ENCODE results near the gene APBA1.

APBA1 gene

DNA sequence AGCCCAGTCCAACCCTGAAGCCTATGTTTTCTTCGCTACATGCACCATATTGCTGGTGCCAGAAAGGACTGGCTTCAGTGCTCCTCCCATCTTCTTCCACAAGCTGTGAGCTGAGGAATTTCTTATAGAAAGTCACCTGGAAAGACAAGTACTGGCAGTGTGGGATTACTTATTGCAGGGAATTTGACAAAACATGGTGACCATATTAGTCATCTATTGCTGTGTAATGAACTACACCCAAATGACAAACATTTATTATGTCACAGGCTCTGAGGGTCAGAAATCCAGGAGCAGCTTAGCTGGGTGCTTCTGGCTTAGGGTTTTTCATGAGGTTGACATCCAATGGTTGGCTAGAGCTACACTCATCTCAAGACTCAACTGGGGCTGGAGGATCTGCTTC is 271.7 kb downstream of the APBA1 start:
- DNase-seq (ENCODE audit: low read depth, low spot score), result no peak

DNA sequence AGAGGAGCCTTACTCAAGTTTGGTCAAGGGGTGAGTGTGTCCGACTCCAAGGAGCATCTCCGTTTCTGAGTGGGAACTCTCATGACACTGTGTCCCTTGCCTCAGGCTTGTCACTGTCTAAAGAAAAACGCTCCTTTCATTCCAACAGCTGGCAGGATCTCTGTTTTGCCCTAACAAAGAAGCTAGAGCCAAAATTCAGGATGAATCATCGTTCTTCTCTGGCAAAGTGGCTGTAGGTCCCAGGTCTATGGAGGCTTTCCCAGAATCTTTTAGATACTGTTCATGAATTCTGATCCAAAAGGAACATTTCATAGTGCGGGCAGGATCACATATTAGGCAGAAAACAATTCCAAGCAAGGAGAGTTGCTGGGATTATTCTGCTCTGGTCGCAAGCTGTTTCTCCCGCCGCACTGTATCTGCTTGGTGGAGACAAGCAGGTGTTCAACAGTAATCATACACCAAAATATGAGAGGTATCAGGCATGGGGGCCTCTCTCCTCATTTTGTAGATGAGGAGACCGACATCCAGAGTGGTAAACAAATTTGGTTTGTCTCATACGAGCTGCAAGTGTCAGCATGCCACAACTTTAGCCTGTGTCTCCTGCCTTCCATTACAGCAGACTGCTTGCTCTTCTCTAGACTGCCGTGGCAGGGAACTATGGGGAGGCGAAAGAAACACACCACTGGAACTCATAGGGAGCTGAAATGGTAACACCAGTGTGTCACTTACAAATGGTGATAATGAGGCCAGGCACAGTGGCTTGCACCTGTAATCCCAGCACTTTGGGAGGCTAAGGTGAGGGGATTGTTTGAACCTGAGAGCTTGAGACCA is 274.6 kb downstream of the APBA1 start:
- DNase-seq (ENCODE audit: low read depth, low spot score), result no peak

DNA sequence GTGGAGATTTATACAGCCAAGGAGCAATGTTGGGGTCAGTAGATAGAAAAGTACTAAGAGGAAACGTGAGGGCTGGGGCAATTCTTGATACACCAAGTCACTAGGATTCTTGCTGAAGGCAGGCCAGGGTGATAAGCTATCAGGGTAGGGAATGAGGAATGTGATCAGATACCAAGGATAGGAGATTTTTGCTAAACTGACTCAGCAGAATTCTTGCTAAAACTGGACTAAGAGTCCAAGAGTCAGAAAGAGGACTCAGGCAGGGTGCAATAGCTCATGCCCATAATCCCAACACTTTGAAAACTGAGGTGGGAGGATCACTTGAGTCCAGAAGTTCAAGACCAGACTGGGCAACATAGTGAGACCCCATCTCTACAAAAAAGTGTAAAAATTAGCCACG is 275.4 kb downstream of the APBA1 start:
- DNase-seq (ENCODE audit: low read depth, low spot score), result no peak

DNA sequence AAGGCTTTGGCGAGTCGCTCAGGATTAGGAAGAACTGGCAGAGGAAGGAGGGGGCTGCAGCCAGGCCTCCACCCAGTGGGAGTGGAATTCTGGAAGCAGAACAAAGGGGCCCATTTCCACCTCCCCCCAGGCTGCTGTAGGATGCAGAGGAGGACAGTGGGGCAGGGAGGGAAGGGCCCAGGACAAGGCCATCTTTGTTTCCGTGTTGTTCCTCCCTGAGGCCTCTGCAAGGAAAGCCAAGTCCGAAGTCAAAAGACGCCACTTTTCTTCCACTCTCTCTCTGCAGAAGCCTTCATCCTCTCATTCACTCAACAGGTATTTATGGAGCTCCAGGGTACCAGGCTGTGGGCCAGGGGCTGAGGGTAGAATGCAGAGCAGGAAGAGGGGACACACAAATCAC is 276.5 kb downstream of the APBA1 start:
- no peak for DNase-seq (ENCODE audit: low read depth, low spot score)

DNA sequence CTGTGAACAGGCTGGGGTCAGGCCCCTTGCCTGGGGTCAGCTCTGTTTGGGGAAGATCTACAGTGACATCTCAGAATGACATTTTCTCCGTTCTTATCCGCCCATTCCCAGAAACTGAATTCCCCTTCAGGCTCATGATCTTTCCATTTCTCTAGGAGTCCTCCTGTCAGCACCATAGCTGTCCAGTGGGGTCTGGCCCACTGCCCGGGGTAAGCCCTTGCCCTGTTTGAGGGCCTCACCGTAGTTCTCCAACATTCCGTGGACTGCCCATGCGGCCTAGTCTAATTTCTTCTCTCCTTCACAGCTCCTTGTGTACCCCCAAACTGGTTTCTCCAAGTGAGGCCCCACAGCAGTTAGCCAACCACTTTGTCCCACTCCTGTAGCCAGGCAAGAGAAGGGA is 278.7 kb downstream of the APBA1 start:
- no peak for DNase-seq (ENCODE audit: low read depth, low spot score)

DNA sequence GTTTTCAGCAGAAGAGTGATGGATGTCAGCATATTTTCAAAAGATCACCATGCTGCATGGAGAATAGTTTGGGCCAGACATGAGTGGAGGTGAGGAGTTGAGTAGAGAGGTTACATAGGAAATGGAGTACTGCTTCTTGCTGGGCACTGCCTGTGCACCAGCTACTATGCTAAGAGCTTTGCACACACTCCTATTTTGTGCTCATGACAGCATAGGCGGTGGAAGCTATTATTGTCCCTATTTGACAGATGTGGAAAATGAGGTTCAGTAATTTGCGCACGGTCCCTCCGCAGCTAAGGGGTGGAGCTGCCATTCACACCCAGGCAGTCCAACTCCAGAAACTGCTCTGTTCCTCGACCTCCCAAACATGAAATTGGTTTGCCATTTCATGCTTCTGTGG is 279.3 kb downstream of the APBA1 start:
- DNase-seq (ENCODE audit: low read depth, low spot score), result no peak

DNA sequence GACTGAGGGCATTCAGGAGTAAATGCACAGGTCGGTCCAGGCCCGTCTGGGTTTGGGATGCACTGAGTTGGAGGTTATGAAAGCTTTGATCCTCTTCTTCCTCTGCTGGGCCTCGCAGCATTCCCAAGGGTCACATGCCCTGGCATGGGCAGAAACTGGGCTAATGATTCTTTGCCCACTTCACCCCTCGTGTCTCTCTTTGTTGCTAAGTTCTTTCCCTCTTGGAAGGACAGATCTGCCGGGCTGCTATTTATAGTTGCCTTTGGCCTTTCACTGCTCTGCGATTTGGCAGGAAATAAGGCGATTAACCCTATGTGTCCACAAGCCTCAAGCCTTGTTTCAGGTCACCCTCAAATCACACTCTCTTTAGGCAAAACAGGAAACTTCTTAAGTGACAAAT is 280.2 kb downstream of the APBA1 start:
- DNase-seq (ENCODE audit: low read depth, low spot score), result no peak

DNA sequence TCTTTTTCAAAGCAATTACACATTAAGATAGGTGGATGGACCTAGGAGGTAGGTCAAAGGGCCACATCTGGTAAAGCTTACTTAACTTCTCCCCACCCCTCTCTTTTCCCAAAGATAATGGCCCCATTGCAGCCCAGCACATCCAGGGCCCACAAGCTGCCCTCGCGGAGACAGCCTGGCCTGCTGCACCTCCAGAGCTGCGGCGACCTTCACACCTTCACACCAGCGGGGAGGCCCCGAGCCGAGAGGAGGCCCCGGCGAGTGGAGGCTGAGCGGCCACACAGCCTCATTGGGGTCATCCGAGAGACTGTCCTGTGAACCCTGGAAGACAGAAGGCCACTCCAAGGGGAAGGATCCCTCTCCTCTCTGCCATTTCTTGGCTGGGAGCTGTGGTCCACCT is 280.7 kb downstream of the APBA1 start:
- no peak for DNase-seq (ENCODE audit: low read depth, low spot score)

DNA sequence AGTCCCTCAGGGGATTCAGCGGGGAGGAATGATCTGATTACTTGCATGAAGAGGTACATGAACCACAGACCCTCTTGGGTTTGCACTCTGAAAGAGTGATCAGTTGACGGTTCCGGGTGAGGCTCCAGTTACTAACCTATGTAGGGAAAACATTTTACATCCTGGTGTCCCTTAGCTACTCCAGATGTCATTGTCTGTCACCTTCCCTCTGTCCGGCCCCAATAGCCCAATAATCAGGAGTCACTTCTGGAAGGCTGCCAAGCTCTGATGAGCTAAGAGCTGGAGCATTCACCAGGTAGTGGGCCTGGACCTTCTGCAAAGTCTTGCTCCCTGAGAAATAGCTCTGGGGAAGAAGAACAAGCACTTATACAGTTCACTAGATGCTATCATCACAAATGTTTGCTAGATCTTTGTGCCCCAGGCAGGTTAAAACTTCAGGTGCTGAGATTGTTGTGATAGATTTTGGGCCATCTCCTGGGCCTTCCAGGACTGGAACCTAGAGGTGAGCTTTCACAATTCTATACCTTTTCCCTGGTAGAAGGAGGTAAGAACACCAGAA is 282.7 kb downstream of the APBA1 start:
- DNase-seq (ENCODE audit: low read depth, low spot score), result no peak

DNA sequence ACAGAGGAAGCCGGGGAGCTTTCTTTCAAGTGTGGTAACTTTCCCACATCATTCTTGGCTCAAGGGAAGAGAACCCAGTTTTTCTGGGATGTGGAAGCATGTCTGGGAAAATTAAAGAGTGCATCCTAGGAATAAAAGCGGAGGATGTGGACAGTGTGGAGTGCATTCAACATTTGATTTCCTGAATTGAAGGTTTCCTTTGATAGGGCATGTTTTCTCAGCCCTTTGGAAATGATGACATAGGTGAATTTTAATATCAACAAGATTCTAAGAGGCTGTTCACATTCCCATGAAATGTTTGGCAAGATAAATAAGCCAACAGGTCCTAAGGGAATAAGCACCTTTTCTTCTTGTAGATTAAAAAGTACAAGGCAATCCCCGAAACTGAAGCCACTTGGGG is 283.6 kb downstream of the APBA1 start:
- no peak for DNase-seq (ENCODE audit: low read depth, low spot score)

DNA sequence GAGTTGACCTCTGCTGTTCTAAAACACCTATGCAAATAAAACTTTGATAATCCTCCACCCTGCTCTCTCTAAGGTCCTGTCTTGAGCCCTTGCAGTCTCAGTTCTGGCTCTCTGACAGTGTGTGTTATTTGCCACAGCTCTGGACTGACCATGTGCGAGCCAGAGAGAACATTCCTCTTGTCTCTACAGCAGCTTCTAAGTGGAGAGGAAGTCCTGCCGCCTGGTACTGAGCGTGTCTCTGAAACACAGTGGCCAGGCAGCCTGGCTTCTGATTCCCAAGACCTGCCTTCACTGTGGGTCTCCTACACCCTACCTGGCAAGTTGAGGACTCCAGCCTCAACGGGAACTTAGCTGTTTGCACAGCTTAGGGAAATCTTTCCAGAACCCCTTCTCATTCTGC is 285.5 kb downstream of the APBA1 start:
- DNase-seq (ENCODE audit: low read depth, low spot score), result no peak

DNA sequence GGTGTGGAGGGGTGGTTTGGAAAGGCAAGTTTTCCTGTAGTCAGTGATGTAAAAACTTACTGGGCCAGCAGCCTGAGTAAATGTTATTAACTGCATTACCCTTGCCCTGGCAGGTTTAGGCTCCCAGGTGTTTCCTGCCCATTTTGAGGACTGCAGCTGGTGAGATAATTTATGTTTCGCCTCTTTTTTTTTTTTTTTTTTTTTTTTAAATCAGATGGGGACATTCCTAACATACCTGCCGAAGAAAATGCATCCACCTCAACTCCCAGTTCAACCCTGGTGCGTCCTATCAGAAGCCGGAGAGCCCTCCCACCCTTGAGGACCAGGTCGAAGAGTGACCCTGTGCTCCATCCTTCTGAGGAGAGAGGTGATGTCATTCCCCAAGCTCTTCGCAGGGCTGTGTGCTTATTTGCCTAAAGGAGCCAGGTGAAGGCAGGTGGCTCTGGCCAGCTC is 286.6 kb downstream of the APBA1 start:
- no peak for DNase-seq (ENCODE audit: low read depth, low spot score)

DNA sequence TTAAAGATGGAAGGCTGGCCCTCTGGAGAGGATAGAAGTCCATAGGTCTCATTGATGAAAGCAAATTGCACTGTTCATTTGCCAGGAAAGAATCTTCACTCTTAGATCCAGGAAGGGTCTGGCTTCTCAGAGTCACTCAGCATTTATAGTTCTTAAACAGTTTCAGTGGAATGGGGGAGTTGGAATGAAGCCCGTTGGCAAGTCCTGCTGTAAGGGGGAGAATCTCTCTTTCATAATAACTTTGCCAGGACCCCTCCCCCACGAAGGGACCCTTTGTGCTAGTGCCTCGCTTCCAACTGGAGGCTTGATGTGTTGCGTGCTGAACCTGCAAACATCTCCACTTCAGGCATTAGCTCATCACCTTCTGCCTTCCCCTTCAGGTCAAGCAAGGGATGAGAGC is 290.0 kb downstream of the APBA1 start:
- DNase-seq (ENCODE audit: low read depth, low spot score), result no peak

DNA sequence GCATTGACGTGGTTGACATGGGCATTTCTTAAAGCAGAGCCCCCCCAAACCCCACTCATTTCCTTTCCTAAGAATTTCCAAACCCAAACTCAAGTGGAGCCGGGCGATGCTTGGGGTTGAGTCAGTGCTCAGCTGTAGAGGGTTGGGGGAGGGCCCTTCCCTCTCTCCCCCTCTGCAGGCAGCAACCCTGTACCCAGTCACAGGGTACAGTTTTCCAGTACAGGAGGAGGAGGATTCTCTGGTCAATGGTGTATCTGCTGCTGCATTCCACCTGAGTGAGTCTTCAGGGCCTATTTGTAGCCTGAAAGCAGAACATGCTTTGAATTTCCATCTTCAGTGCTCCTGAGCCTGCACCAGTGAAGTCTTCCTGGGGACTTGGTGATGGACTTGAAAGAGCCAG is 291.4 kb downstream of the APBA1 start:
- no peak for DNase-seq (ENCODE audit: low read depth, low spot score)

DNA sequence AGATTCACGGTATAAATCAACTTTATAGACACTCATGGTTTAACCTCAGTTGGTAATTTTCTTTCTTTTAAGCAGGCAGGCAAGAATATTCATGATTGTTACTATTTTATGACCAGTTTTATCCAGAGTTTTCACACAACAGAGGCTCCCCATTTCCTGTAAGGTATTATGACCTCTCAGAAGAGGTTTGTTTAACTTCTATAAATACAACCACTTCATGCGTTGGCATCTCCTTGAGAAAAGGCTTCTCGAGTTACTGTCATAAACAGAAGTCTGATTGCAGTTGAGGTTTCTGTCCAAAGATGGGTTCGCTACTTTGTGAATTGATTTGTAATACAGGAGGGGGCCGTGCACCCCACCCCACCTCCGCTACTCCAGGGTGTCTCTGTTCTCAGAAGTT is 291.9 kb downstream of the APBA1 start:
- DNase-seq (ENCODE audit: low read depth, low spot score), result no peak

DNA sequence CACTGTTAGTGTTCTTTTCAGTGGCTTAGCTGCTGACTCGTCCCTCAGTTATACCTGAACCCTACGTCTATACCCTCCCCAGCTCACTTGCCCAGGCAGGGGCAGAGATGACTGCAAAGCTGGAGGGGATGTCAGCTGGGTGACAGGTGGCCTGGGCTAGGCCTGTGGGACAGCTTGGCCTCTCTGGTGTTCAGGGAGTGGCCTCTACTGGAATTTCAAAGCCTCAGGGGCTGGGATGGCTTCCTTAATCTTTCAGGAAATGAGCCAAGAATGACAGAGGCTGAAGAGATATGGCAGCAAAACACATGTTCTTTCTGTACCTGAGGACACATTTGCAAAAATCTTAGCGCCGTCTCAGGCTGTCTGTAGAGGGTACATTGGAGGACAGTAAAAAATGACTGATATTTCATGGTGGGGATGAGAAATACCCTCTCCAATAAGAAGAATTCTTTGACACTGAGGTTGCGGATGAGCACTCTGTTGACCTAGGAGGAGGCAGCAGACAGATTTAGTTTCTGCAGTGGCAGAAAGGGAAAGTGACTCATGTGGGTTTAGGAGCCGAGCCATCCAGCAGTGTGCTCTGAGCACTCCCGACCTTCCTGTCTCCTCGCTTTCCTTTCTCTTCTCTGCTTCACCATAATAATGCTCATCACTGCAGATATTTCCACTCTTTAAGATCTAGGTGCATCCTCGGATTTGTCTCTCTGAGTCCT is 292.7 kb downstream of the APBA1 start:
- DNase-seq (ENCODE audit: low read depth, low spot score), result peak; percentile 17

DNA sequence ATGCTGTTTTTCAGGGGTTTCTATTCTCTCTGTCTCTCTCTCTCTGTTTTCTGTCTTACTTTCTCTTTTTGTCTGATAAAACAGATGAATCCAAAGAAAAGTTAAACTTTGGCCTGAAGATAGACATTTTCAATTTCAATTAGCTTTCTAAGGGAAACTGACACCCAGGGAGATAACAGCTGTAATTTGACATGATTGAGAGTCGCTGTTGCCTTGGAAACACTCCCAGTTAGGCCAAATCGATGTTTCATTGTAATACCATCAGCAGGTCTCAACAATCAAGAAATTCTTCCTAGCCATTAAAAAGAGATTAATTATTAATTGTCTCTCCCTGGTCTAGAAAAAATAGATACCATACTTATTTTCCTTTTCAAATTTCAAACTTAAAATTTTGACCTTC is 294.2 kb downstream of the APBA1 start:
- DNase-seq (ENCODE audit: low read depth, low spot score), result no peak
